ENCODE measurements around the gene RAB28.

The RAB28 gene

GRCh38 chr4:13511101-13511500 lies 27.0 kb upstream of the RAB28 start:
- in situ Hi-C loops (cut with MboI; ENCODE audit: low sequenced_read_pairs), result no loop called here

GRCh38 chr4:13509442-13509841 lies 25.3 kb upstream of the RAB28 start:
- in situ Hi-C loops (cut with MboI; ENCODE audit: low sequenced_read_pairs), result no loop called here

DNA sequence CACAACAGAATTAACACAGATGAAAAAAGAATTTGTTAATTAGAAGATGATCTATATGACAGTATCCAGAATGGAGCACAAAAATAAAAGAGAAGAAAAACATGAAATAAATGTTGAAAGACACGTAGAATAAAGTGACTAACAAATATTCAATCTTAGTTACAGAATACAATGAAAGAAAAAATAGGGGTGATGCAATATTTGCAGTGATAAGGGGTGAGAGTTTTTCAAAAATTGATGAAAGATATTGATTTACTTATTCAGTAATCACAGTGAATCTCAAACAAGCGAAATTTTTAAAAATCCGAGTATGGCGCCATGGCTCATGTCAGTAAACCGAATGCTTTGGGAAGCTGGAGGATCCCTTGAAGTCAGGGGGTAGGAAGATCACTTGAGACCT lies 20.2 kb upstream of the RAB28 start:
- in situ Hi-C loops (cut with MboI; ENCODE audit: low sequenced_read_pairs), result no loop called here

DNA sequence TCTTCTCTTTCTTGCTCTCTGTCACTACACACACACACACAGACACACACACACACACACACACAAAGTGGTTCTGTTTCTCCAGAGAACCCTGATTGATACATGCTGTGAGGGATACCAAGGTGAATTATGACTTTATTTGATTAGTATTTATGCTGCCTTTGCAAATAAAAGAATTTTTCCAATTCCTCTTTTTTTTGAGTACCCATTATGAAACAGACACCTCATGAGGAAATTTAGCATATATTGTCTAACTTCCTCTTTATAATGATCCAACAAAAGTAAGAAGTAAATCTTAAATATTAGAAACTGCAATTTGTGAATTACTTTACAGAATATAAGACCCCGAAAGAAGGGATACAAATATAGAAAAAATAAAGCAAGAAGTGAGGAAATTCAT lies 14.3 kb upstream of the RAB28 start:
- in situ Hi-C loops (cut with MboI; ENCODE audit: low sequenced_read_pairs), result no loop called here

GRCh38 chr4:13496605-13497004 lies 12.5 kb upstream of the RAB28 start:
- in situ Hi-C loops (cut with MboI; ENCODE audit: low sequenced_read_pairs), result no loop called here

GRCh38 chr4:13495753-13496152 lies 11.6 kb upstream of the RAB28 start:
- in situ Hi-C loops (cut with MboI; ENCODE audit: low sequenced_read_pairs), result no loop called here

- in situ Hi-C loops (cut with MboI; ENCODE audit: low sequenced_read_pairs), result no loop called here
Measured at GRCh38 chr4:13493793-13494192, 9.7 kb upstream of the RAB28 start.

DNA sequence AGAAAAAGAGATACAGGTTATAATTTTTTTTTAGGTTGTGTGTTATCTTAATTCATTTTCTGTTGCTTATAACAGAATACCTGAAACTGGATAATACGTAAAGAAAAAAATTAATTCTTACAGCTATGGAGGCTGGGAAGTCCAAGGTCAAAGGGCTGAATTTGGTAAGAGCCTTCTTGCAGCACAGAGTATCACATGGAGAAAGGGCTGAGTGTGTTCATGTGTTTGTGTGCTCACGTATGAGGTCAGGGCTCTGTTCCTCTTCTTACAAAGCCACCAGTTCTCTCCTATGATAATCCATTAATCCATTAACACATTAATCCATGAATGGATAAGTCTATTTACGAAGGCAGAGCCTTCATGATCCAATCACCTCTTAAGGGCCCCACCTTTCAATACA lies 8.6 kb upstream of the RAB28 start:
- in situ Hi-C loops (cut with MboI; ENCODE audit: low sequenced_read_pairs), result no loop called here

DNA sequence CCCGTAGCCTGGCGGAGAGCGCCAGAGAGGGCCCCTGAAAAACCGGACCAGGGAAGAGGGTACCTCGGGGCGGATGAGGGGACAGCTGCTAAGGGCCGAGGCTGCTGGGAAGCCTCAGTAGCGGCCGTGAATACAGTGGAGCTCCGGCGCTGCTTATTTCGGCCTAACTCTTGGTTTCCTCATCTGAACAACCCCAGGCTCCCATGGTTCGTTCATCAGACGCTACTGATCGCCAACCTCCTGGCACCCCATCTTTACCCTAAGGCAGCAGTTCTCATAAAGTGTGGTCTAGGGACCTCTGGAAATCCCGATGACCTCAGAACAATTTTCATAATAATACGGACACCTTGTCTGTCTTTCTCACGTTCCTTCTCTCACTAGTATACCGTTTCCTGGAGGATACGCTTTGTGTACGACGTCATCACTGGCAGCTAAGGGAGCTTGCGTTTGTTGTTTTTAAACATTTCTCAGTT lies 645 bp upstream of the RAB28 start:
- in situ Hi-C loops (cut with MboI; ENCODE audit: low sequenced_read_pairs), result no loop called here

DNA sequence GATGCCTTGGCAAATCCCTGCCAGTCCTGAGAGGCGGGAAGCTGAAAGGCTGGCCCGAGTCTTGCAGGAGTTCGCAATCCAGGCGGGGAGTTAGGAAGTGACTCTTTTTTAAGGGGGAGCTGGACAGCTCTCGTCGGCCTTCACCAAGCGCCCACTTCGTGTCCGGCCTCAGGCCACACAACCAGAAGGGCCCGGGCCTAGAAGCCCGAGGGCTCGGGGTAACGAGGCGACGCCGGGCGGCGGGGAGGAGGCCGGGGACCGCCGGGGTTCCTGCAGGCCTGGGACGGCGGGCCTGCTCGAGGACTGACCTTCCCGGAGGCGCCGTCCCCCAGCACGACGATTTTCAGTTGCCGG lies 395 bp downstream of the RAB28 start:
- in situ Hi-C loops (cut with MboI; ENCODE audit: low sequenced_read_pairs), result no loop called here

DNA sequence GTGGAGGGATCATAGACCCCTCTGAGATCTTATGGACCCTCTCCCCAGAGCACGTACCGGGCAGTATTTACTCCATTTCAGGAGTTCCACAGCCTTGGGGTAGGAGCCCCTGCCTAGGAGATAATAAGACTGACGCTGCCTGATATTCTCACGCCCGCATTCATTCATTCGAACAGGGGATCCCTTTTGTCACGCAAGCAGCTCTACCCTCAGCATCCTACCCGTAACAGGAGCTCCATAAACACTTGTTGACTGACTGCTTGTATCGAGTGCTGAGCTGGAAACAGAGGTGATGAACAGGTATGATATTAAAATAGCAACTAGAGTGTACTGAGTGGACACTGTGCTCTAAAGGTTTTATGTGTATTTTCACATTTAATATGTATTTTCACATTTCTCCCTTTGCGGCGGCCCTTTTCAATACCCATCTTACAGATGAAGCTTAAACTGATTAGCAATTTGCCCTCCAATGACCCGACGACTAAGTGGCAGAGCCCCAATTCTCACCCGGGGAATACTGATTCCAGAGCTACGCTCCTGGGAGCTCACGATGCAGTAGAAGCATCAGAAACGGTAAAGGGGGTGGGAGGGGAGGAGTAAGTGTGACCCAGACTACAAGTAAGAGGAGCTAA lies 888 bp downstream of the RAB28 start:
- in situ Hi-C loops (cut with MboI; ENCODE audit: low sequenced_read_pairs), result no loop called here

DNA sequence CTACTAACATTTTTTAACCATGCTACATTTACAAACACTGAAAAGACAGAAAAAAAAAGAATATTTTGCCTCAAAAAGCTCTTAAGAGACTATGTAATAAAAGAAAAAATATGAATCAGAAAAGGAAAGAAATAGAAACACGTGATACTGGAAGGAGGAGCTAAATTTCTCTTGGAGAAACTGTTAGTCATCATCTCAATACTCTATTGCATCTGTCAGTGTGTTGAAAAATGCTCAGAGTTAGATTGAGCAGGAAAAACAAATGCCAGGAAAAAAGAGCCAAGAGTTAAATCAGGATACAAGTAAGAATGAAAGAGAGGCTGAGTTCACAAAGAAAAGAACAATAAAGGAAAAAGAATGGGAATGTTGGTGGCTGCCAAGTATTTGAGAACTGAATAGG lies 2.6 kb downstream of the RAB28 start:
- in situ Hi-C loops (cut with MboI; ENCODE audit: low sequenced_read_pairs), result no loop called here

DNA sequence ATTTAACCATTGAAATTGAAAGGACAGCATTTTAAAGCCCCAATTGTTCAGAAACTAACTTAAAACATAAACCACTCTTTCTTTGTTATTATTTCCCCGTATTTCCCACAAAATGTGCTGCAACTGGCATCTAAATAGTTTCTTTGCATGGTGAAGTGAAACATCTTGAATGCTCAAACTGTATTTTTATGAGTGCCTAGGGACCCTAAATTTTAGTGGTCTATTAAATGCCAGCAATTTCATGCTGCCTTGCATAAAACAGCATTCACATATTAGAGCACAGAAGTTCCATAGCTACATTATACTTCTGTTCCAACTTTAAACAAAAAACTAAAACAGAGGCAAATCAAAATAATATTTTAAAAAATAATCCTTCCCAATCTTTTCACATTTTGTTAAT lies 5.4 kb downstream of the RAB28 start:
- in situ Hi-C loops (cut with MboI; ENCODE audit: low sequenced_read_pairs), result no loop called here

DNA sequence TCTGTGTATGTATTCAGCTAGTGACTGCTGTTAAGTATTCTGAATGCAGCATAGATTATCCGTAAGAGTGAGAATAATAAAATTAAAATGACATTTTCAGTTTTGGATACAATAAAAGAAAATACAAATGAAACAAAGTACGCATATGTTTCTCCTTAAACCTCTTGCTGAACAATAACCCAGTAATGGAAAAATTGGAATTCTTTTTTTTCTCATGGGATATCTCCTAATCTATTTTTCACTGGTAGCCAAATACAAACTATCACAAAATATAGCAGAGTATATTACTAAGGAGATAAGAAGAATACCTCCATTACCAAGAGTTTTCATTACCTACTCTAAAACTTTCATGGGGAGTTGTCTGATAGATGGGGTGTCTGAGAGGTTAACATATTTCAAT lies 6.0 kb downstream of the RAB28 start:
- in situ Hi-C loops (cut with MboI; ENCODE audit: low sequenced_read_pairs), result no loop called here

- in situ Hi-C loops (cut with MboI; ENCODE audit: low sequenced_read_pairs), result no loop called here
Measured at GRCh38 chr4:13476915-13477314, 7.2 kb downstream of the RAB28 start.

DNA sequence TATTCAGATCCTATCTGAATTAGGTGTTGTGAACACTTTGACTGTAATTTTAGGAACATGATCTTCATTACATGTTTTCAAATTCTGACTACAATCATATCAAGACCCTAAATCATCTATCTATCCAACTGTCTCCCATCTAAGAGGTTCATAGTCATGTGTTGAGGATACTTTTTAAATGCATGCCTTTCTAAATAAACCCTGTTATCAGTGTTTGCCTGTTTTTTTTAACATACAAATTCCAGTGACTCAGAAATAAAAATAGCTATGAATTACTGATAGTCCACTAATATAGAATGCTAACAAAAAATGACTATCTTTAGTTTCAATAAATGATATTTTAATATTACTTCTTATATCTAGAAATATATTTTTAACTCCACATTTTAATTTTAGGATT lies 8.0 kb downstream of the RAB28 start:
- in situ Hi-C loops (cut with MboI; ENCODE audit: low sequenced_read_pairs), result no loop called here

DNA sequence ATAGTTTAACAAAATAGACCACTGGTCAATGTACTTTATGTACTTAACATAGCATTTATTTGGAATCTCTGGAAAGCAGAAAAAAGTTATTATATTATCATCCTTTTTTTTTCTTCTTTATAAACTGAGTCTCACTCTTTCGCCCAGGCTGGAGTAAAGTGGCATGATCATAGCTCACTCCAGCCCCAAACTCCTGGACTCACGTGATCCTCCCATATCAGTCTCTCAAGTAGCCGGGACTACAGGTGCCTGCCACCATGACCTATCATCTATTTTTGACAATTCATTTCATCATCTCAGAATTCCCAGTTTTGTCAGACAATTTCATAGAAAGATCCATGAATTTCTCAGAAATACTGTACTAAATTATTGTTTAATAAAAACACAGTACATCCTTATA lies 12.7 kb downstream of the RAB28 start:
- in situ Hi-C loops (cut with MboI; ENCODE audit: low sequenced_read_pairs), result no loop called here

GRCh38 chr4:13470379-13470778 lies 13.8 kb downstream of the RAB28 start:
- in situ Hi-C loops (cut with MboI; ENCODE audit: low sequenced_read_pairs), result no loop called here

DNA sequence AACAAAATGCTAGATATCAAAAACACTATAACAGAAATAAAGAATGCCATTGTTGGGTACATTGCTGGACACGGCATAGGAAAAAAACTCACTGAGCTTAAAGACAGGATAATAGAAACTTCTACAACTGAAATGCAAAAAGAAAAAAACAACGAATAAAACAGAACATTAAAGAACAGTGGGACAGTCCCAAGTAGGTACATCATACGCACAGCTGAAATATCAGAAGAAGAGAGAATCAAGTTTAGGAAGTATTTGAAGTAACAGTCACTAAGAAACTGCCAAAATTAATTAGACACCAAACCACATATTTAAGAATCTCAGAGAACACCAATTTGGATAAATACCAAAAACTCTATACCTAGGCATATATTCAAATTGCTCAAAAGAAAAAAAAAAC lies 19.2 kb downstream of the RAB28 start:
- in situ Hi-C loops (cut with MboI; ENCODE audit: low sequenced_read_pairs), result no loop called here

DNA sequence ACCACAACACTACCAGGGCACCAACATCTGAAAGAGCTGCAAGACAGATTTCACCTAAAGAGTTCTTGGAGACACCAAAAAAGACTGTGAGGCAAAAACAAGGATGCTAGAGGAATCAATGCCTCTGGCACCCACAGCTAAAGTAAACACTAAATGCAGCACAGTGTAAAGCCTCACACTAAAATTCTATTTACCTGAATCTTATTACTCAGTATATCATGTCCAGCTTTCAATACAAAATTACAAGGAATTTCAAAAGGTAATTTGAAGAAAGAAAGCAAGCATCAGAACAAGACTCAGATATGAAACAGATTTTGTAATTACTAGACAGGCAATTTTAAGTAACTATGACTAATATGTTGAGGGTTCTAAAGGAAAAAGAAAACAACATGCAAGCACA lies 19.6 kb downstream of the RAB28 start:
- in situ Hi-C loops (cut with MboI; ENCODE audit: low sequenced_read_pairs), result no loop called here

DNA sequence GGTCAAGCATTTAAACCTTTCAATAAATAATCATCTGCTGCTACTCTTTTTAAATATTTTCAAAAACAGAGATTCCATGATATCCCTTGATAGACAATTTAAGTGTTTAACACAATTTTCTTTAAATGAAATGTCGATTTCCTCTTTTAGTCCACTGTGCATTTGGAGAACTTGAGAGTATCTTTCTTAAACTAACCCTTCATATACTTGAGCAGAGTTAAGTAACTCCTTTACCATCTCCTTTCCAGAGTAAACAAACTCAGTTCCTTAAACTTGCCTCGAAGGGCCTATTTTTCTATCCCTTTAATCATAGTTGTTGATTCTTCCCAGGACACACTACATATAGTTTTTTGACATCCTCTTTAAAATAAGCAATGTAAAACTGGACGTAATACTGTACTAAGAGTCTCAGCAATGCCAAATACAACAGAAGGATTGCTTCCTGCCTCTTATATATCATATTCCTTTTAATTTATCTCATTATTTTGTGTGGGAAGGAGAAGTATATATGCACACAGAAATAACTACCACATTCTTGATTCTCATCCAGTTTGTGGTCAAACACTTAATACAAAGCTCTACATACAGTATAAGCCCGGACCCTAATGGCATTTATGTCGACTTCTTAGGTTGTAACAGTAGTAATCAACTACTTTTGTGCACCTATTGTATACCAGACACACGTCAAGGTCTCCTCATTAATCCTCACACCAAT lies 22.8 kb downstream of the RAB28 start:
- in situ Hi-C loops (cut with MboI; ENCODE audit: low sequenced_read_pairs), result no loop called here

GRCh38 chr4:13455411-13455810 lies 28.7 kb downstream of the RAB28 start:
- in situ Hi-C loops (cut with MboI; ENCODE audit: low sequenced_read_pairs), result no loop called here

- in situ Hi-C loops (cut with MboI; ENCODE audit: low sequenced_read_pairs), result no loop called here
Measured at GRCh38 chr4:13454786-13455185, 29.4 kb downstream of the RAB28 start.

All from hTERT RPE-1 (cell line).